ENCODE results near the gene GIMAP1. TPM values are rescaled to one million over a fixed set of nuclear protein-coding genes. Genes with fewer than 3 reads are reported as not detected.

Gene GIMAP1
- total RNA-seq, 1 donor from 2014 or later: not detected

- Mint-ChIP-seq H3K9me3 (ENCODE audit: low read depth) (peaks cover 3% of the 10 kb centered on the region), H3K36me3 (ENCODE audit: insufficient read depth) (no peaks in the 10 kb centered on the region), H3K27ac (no peak within 1 kb of the TSS), H3K27me3 (peaks cover 7% of the 10 kb centered on the region), H3K4me1 (ENCODE audit: low read depth) (no peaks in the 10 kb centered on the region), H3K4me3 (ENCODE audit: low read depth) (no peak within 1 kb of the TSS)
- TF ChIP-seq CTCF (IDR thresholded peaks at IDR 0.05; ENCODE audit: unreplicated experiment): no peak
- no peak for DNase-seq (ENCODE audit: low spot score, unreplicated experiment)
Measured at GRCh38 chr7:150685219-150686029, 31.0 kb upstream of the GIMAP1 start, which contains the start of gene GIMAP2. GIMAP2 (plus strand) TSS chr7:150685706; CDS start chr7:150687060, 1,354 bp downstream.

GRCh38 chr7:150686030-150686631 is 30.3 kb upstream of the GIMAP1 start:
- Mint-ChIP-seq H3K27me3 (peaks cover 13% of the 10 kb centered on the region), H3K4me1 (ENCODE audit: low read depth) (no peaks in the 10 kb centered on the region), H3K4me3 (ENCODE audit: low read depth) (no peak overlapping the region), H3K9me3 (ENCODE audit: low read depth) (no peaks in the 10 kb centered on the region), H3K27ac (no peak overlapping the region), H3K36me3 (ENCODE audit: insufficient read depth) (no peaks in the 10 kb centered on the region)
- DNase-seq (ENCODE audit: low spot score, unreplicated experiment): no peak
- TF ChIP-seq CTCF (IDR thresholded peaks at IDR 0.05; ENCODE audit: unreplicated experiment): no peak

- no peaks in the 10 kb centered on the region for H3K9me3 Mint-ChIP-seq (ENCODE audit: low read depth)
- H3K4me3 Mint-ChIP-seq (ENCODE audit: low read depth): no peak overlapping the region
- peaks cover 14% of the 10 kb centered on the region for H3K27me3 Mint-ChIP-seq
- DNase-seq (ENCODE audit: low spot score, unreplicated experiment): no peak
- H3K36me3 Mint-ChIP-seq (ENCODE audit: insufficient read depth): no peaks in the 10 kb centered on the region
- no peak for TF ChIP-seq CTCF (IDR thresholded peaks at IDR 0.05; ENCODE audit: unreplicated experiment)
- H3K4me1 Mint-ChIP-seq (ENCODE audit: low read depth): no peaks in the 10 kb centered on the region
- no peak overlapping the region for H3K27ac Mint-ChIP-seq
Measured at GRCh38 chr7:150688630-150689029, 27.8 kb upstream of the GIMAP1 start.

GRCh38 chr7:150695654-150696053 is 20.8 kb upstream of the GIMAP1 start:
- DNase-seq (ENCODE audit: low spot score, unreplicated experiment): no peak
- Mint-ChIP-seq H3K27ac (no peak overlapping the region), H3K36me3 (ENCODE audit: insufficient read depth) (no peaks in the 10 kb centered on the region), H3K27me3 (peaks cover 9% of the 10 kb centered on the region), H3K9me3 (ENCODE audit: low read depth) (peaks cover 7% of the 10 kb centered on the region), H3K4me3 (ENCODE audit: low read depth) (no peak overlapping the region), H3K4me1 (ENCODE audit: low read depth) (no peaks in the 10 kb centered on the region)
- TF ChIP-seq CTCF (IDR thresholded peaks at IDR 0.05; ENCODE audit: unreplicated experiment): no peak

- H3K4me3 Mint-ChIP-seq (ENCODE audit: low read depth): no peak overlapping the region
- H3K27ac Mint-ChIP-seq: no peak overlapping the region
- H3K9me3 Mint-ChIP-seq (ENCODE audit: low read depth): peaks cover 46% of the 10 kb centered on the region
- TF ChIP-seq CTCF (IDR thresholded peaks at IDR 0.05; ENCODE audit: unreplicated experiment): no peak
- peaks cover 2% of the 10 kb centered on the region for H3K36me3 Mint-ChIP-seq (ENCODE audit: insufficient read depth)
- H3K27me3 Mint-ChIP-seq: no peaks in the 10 kb centered on the region
- no peak for DNase-seq (ENCODE audit: low spot score, unreplicated experiment)
- H3K4me1 Mint-ChIP-seq (ENCODE audit: low read depth): no peaks in the 10 kb centered on the region
Measured at GRCh38 chr7:150703209-150703608, 13.2 kb upstream of the GIMAP1 start.
